Loucy (cell line): ENCODE results near the gene PCBP3.

ENCODE experiments used
- H2AFZ ChIP-seq: fragments of 200-600 bp; sonication (generic); 2 replicates; pipeline ENCODE4 v1.6.0; 2016; ENCODE audit warnings: antibody characterized with exemption, mild to moderate bottlenecking, low read length, moderate library complexity
- H3F3A ChIP-seq: fragments of 200-600 bp; 2 replicates; pipeline ENCODE4 v1.6.0; 2016; ENCODE audit warnings: antibody characterized with exemption, low read depth, mild to moderate bottlenecking
- H3K27me3 ChIP-seq: fragments of 200-600 bp; sonication (generic); 2 replicates; pipeline ENCODE4 v1.6.1; 2014; ENCODE audit warnings: low read length, mild to moderate bottlenecking; ENCODE audit not compliant: insufficient read depth, poor library complexity, severe bottlenecking
- H3K36me3 ChIP-seq: fragments of 200-600 bp; sonication (generic); 2 replicates; pipeline ENCODE4 v1.6.1; 2016; ENCODE audit warnings: low read length; ENCODE audit not compliant: insufficient read depth
- H3K4me1 ChIP-seq: fragments of 200-600 bp; sonication (generic); 2 replicates; pipeline ENCODE4 v1.5.1; 2014; ENCODE audit warnings: low read length, mild to moderate bottlenecking; ENCODE audit not compliant: insufficient read depth, poor library complexity, severe bottlenecking
- H3K4me2 ChIP-seq: fragments of 200-600 bp; sonication (generic); 2 replicates; pipeline ENCODE4 v1.6.0; 2014; ENCODE audit warnings: antibody characterized with exemption, low read length, low read depth, mild to moderate bottlenecking; ENCODE audit not compliant: poor library complexity, severe bottlenecking
- H3K4me3 ChIP-seq: fragments of 200-600 bp; sonication (generic); 2 replicates; pipeline ENCODE4 v1.5.1; 2014; ENCODE audit warnings: low read length, mild to moderate bottlenecking, mixed read lengths; ENCODE audit not compliant: poor library complexity, severe bottlenecking
- H3K79me2 ChIP-seq: fragments of 200-600 bp; sonication (generic); 2 replicates; pipeline ENCODE4 v1.6.1; 2014; ENCODE audit warnings: low read length; ENCODE audit not compliant: insufficient read depth
- H3K9ac ChIP-seq: fragments of 200-600 bp; sonication (generic); 2 replicates; pipeline ENCODE4 v1.6.0; 2014; ENCODE audit warnings: mild to moderate bottlenecking, low read depth, low read length, moderate library complexity; ENCODE audit not compliant: poor library complexity, severe bottlenecking
- H3K9me2 ChIP-seq: fragments of 200-600 bp; sonication (generic); replicated peaks from 2 replicates; pipeline ENCODE4 v1.6.1; 2016; ENCODE audit warnings: low read depth, low read length, mixed read lengths
- H3K9me3 ChIP-seq: fragments of 200-600 bp; sonication (generic); 2 replicates; pipeline ENCODE4 v1.6.1; 2014; ENCODE audit warnings: mild to moderate bottlenecking, antibody characterized with exemption, low read length, low read depth; ENCODE audit not compliant: insufficient read depth
- H4K20me1 ChIP-seq: fragments of 200-600 bp; sonication (generic); 2 replicates; pipeline ENCODE4 v1.6.0; 2014; ENCODE audit warnings: antibody characterized with exemption, low read length, mild to moderate bottlenecking; ENCODE audit not compliant: insufficient read depth, poor library complexity, severe bottlenecking
- EZH2phosphoT487 ChIP-seq: fragments of 200-600 bp; IDR thresholded peaks from 2 replicates; pipeline ENCODE4 v1.6.1; 2018; ENCODE audit warnings: antibody characterized with exemption, mild to moderate bottlenecking, moderate library complexity, borderline replicate concordance
- TF ChIP-seq, protein P1 (sequence below): fragments of 200-600 bp; sonication (generic); conservative IDR thresholded peaks from 2 replicates; pipeline ENCODE4 v1.5.1; 2014; ENCODE audit warnings: mild to moderate bottlenecking, antibody characterized with exemption, low read length

The PCBP3 gene

DNA sequence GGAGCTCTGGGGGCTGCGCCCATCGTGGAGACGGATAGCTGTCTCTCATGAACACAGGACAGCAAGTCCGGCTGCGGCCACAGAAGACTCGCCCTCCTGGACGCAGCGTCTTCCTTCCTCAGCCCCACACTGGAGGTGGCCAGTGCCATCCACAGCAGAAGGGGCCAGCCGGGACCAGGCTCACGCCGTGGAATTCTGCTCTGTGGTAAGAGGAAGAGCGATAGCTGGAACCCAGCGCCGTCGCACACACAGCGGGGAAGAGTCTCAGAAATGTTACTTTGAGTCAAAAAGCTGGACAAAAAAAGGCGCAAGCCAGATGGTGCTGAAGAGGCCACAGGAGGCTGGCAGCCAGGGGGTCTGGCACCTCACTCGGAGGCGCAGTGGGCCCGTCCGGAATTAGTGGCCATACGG, 224.2 kb downstream of the PCBP3 start:
- H3K27me3 ChIP-seq: no peaks in the 10 kb centered on the region
- H3K9me2 ChIP-seq: no peaks in the 10 kb centered on the region
- H4K20me1 ChIP-seq: no peaks in the 10 kb centered on the region
- H3K4me3 ChIP-seq: no peak overlapping the region
- no peaks in the 10 kb centered on the region for H3K9me3 ChIP-seq
- no peak for TF ChIP-seq EZH2phosphoT487
- TF ChIP-seq, protein P1, sequence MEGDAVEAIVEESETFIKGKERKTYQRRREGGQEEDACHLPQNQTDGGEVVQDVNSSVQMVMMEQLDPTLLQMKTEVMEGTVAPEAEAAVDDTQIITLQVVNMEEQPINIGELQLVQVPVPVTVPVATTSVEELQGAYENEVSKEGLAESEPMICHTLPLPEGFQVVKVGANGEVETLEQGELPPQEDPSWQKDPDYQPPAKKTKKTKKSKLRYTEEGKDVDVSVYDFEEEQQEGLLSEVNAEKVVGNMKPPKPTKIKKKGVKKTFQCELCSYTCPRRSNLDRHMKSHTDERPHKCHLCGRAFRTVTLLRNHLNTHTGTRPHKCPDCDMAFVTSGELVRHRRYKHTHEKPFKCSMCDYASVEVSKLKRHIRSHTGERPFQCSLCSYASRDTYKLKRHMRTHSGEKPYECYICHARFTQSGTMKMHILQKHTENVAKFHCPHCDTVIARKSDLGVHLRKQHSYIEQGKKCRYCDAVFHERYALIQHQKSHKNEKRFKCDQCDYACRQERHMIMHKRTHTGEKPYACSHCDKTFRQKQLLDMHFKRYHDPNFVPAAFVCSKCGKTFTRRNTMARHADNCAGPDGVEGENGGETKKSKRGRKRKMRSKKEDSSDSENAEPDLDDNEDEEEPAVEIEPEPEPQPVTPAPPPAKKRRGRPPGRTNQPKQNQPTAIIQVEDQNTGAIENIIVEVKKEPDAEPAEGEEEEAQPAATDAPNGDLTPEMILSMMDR: no peak
- no peaks in the 10 kb centered on the region for H3K36me3 ChIP-seq
- H3K4me1 ChIP-seq: peaks cover 26% of the 10 kb centered on the region
- no peak overlapping the region for H2AFZ ChIP-seq
- H3K79me2 ChIP-seq: no peaks in the 10 kb centered on the region
- H3K4me2 ChIP-seq: no peak overlapping the region
- H3F3A ChIP-seq: no peaks in the 10 kb centered on the region
- H3K9ac ChIP-seq: no peak overlapping the region

DNA sequence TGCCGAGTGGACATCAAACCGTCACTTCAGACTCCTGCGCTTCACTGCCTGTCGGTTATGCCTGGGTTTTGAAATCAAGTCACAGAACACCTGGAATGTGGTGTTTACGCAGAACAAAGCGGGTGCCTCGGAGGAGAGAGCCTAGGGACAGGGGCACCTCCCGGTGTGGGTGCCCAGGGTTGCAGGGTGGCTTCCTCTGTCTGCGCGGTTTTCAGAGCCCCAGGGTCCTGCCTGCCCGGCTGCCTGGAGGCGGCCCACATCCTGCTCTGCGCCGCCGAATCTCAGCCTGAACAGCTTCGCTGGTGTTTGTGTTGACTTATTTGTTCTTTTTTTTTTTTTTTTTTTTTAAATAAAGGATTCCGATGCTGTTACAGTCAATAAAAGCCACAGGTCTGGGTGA, 224.6 kb downstream of the PCBP3 start:
- Histone ChIP-seq H3K4me2 (no peak overlapping the region), H3F3A (no peaks in the 10 kb centered on the region), H3K4me3 (no peak overlapping the region), H3K9ac (no peak overlapping the region), H3K27me3 (no peaks in the 10 kb centered on the region), H3K9me3 (no peaks in the 10 kb centered on the region), H3K36me3 (no peaks in the 10 kb centered on the region), H2AFZ (no peak overlapping the region), H3K79me2 (no peaks in the 10 kb centered on the region), H4K20me1 (no peaks in the 10 kb centered on the region), H3K9me2 (no peaks in the 10 kb centered on the region), H3K4me1 (peaks cover 26% of the 10 kb centered on the region)
- TF ChIP-seq EZH2phosphoT487: no peak
- TF ChIP-seq, protein P1: no peak

DNA sequence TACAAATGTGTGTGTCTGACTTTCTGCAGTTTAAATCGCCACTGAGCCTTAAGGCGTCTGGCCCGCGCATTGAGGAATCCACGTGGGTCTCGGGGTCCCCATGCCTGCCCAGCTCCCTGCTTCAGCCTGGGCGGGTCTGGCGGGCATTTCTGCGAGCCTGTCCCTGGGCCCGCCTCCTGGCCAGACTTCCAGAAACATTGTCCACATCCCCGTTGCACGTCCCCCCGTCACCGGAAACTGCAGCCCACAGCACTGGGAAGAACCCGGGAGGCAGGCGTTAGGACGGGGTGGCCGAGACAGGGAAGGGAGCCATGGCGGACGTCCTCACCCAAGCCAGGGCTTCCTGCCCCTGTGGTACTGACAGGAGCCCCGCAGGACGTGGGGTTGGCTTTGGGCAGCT, 225.0 kb downstream of the PCBP3 start:
- H3F3A ChIP-seq: no peaks in the 10 kb centered on the region
- no peak overlapping the region for H3K4me2 ChIP-seq

More for the DNA sequence above, 225.0 kb downstream of the PCBP3 start:
- no peak overlapping the region for H2AFZ ChIP-seq
- no peaks in the 10 kb centered on the region for H3K9me3 ChIP-seq
- H3K4me1 ChIP-seq: peaks cover 26% of the 10 kb centered on the region
- TF ChIP-seq, protein P1: no peak
- no peak for TF ChIP-seq EZH2phosphoT487
- no peaks in the 10 kb centered on the region for H3K9me2 ChIP-seq
- H3K9ac ChIP-seq: no peak overlapping the region
- no peaks in the 10 kb centered on the region for H4K20me1 ChIP-seq
- no peaks in the 10 kb centered on the region for H3K36me3 ChIP-seq
- H3K4me3 ChIP-seq: no peak overlapping the region
- H3K27me3 ChIP-seq: no peaks in the 10 kb centered on the region
- H3K79me2 ChIP-seq: no peaks in the 10 kb centered on the region
